Limb (tissue), 2 donors: Measurements from ENCODE around the gene RPN1.
"Not testable (repeated sequence)": the region's sequence is repeated elsewhere in the genome, so short reads cannot be mapped to it uniquely, and the experiment has no call there.

Source experiments
- DNase-seq, 2 donors: peaks; one replicate each; pipeline ENCODE4 v3.0.0-alpha.2; 2016; ENCODE audit errors: extremely low spot score in 2 of 2

The RPN1 gene

GRCh38 chr3:128650096-128651050 lies at the start of gene RPN1:
Gene RPN1 (minus strand): TSS chr3:128650818. CDS start chr3:128650800, 18 bp downstream.
- DNase-seq = peak; percentile 96 to 98

GRCh38 chr3:128698211-128699047 lies 47.8 kb upstream of the RPN1 start:
- DNase-seq = peak in 1 of 2 donors; percentile 65

GRCh38 chr3:128697341-128697740 lies 46.7 kb upstream of the RPN1 start:
- no peak for DNase-seq

- DNase-seq = no peak
Measured at GRCh38 chr3:128693696-128694095, 43.1 kb upstream of the RPN1 start.

- no peak for DNase-seq
Measured at GRCh38 chr3:128689060-128689459, 38.4 kb upstream of the RPN1 start.

- no peak for DNase-seq
Measured at GRCh38 chr3:128686465-128686864, 35.8 kb upstream of the RPN1 start.

GRCh38 chr3:128684986-128685726 lies 34.5 kb upstream of the RPN1 start:
- DNase-seq = no peak

GRCh38 chr3:128683957-128684356 lies 33.3 kb upstream of the RPN1 start:
- DNase-seq = no peak

GRCh38 chr3:128681369-128681829 lies 30.8 kb upstream of the RPN1 start:
- DNase-seq = no peak

GRCh38 chr3:128680603-128681368 lies 30.2 kb upstream of the RPN1 start:
- DNase-seq = peak; percentile 98

GRCh38 chr3:128679338-128679737 lies 28.7 kb upstream of the RPN1 start:
- DNase-seq = no peak

GRCh38 chr3:128675802-128676201 lies 25.2 kb upstream of the RPN1 start:
- not testable (repeated sequence) for DNase-seq

- no peak for DNase-seq
Measured at GRCh38 chr3:128674161-128674784, 23.7 kb upstream of the RPN1 start.

- no peak for DNase-seq
Measured at GRCh38 chr3:128667641-128668040, 17.0 kb upstream of the RPN1 start.

GRCh38 chr3:128665362-128666021 lies 14.9 kb upstream of the RPN1 start:
- DNase-seq = no peak

- no peak for DNase-seq
Measured at GRCh38 chr3:128663151-128663550, 12.5 kb upstream of the RPN1 start.

GRCh38 chr3:128655531-128655930 lies 4.9 kb upstream of the RPN1 start:
- DNase-seq = no peak

GRCh38 chr3:128653993-128654805 lies 3.6 kb upstream of the RPN1 start:
- DNase-seq = peak in 1 of 2 donors; percentile 40
